ENCODE measurements around the gene FBF1. TPM values are rescaled to one million over a fixed set of nuclear protein-coding genes. Genes with fewer than 3 reads are reported as not detected.

Gene FBF1
- total RNA-seq, 1 experiment from 2014 or later = 22.8 TPM

DNA sequence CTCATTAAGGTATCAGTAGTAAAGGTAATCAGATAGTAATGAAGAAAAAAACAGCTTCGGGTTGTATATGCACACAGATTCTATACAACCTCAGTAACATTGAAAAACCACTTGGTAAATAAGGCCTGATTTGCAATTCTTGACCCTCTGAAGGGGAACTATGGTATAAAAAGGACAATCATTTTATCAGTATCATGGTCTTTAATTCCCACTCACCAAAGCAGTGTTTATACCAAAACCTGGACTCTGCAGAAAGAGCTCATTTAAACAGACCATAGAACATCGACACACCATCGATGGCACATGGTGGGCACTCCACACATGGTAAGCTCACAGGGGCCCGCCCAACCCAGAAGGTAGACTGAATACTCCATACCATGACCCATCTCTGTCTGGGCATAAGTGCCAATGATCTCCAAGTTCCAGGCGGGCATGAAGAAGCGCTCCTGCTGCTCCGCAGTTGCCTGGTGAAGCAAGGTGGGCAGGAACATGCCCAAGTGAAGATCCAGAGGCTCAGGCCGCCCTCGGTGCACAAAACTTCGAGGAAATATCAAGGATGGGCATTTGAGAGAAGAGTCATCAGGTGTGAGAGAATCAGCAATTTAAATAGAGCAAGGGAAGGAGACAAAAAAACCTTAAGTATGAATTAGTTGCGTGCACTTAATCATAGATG lies 19.1 kb upstream of the FBF1 start:
- H3K27me3 ChIP-seq (ENCODE audit: insufficient read depth, low read length) = no peaks in the 10 kb centered on the region
- H3K9me2 ChIP-seq (ENCODE audit: insufficient read depth) = no peaks in the 10 kb centered on the region
- ATAC-seq (no peak), DNase-seq (ENCODE audit: low read depth, low spot score) (no peak)
- no peaks in the 10 kb centered on the region for H3K79me2 ChIP-seq (ENCODE audit: insufficient read depth, low read length)
- ChIA-PET POLR2A (interaction anchor here (1.1 kb wide), 1 partner anchor 18 kb away, joined by 8 read pairs; the partner anchor contains the start of genes ACOX1 and TEN1), RAD21 (ENCODE audit: low non-redundant PET in 1 of 2, low total read pairs in 2 of 2, uncharacterized antibody in 2 of 2, unreplicated experiment in 2 of 2) (no interaction called here), CTCF (no interaction called here)
- no peak overlapping the region for H3K4me3 ChIP-seq (replicated peaks in 1 of 2; ENCODE audit: low read depth in 1 of 2, low read length in 2 of 2)
- H3K9ac ChIP-seq (ENCODE audit: low read length) = no peak overlapping the region
- H3K36me3 ChIP-seq (ENCODE audit: control insufficient read depth in 1 of 2, insufficient read depth in 2 of 2, low read length in 2 of 2) = peaks cover 10 to 13% of the 10 kb centered on the region in 2 experiments; a peak in 3 of 4 replicates
- no TSS peak for BruUV-seq (replicated peaks)
- intact Hi-C loops (cut with micrococcal nuclease) = no loop called here
- no peak overlapping the region for H3K27ac ChIP-seq (ENCODE audit: low read depth, low read length)
- no peak overlapping the region for H3K4me2 ChIP-seq (ENCODE audit: low read length)
- no peak overlapping the region for H2AFZ ChIP-seq (ENCODE audit: low read depth, low read length, poor library complexity, severe bottlenecking)
- H3K4me1 ChIP-seq (ENCODE audit: control insufficient read depth in 1 of 2, insufficient read depth in 2 of 2, low read length in 2 of 2) = no peaks in the 10 kb centered on the region
- TF ChIP-seq, protein P1, sequence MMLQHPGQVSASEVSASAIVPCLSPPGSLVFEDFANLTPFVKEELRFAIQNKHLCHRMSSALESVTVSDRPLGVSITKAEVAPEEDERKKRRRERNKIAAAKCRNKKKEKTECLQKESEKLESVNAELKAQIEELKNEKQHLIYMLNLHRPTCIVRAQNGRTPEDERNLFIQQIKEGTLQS (IDR thresholded peaks at IDR 0.05) = no peak
- TF ChIP-seq CBX3 (IDR thresholded peaks at IDR 0.05; ENCODE audit: low read depth) = no peak
- TF ChIP-seq ZNF274 (IDR thresholded peaks at IDR 0.05; ENCODE audit: low read depth, low read length) = no peak
- no peaks in the 10 kb centered on the region for H3K9me3 ChIP-seq (ENCODE audit: control insufficient read depth in 1 of 2, insufficient read depth in 1 of 2, low read depth in 1 of 2, low read length in 2 of 2)
- H4K20me1 ChIP-seq (ENCODE audit: insufficient read depth) = no peaks in the 10 kb centered on the region

DNA sequence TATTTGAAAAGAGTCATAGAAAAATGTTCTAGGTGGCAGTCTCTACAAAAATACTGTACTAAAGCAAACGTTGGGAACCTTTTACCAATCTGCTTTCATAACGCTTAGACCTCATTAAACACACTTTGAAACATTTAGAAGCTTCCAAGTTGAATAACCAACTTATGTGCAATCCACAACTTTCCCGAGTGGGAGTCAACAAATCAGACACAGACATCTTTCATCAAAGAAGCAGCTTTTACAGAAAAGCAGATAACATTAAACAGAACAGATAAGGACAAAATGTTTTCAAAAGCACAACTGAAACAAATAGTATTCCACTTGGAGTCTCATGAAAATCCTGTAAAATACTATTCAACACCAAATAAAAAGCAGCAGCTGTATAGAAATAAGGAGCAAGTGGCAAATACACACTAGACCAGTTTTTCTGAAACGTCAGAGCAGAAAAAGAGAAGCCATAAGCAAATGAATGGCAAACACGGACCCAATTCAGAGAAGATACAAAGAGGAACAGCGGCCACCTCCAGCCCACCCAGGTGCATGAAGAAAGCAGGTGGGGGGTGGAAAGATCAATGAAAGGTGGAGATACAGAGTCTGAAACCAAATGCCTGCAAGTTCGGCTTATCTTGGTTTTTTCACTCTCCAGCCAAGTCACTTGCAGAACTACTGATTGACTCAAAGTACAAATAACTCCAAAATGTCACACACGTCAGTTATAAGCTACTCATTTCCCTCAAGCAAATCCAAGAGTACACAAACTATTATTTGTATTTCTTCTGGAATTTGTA lies 18.4 kb upstream of the FBF1 start:
- intact Hi-C loops (cut with micrococcal nuclease) = no loop called here
- H3K9ac ChIP-seq (ENCODE audit: low read length) = no peak overlapping the region
- H3K36me3 ChIP-seq (ENCODE audit: control insufficient read depth in 1 of 2, insufficient read depth in 2 of 2, low read length in 2 of 2) = peaks cover 10 to 13% of the 10 kb centered on the region in 2 experiments; a peak in 3 of 4 replicates
- no peaks in the 10 kb centered on the region for H3K9me2 ChIP-seq (ENCODE audit: insufficient read depth)
- no peaks in the 10 kb centered on the region for H4K20me1 ChIP-seq (ENCODE audit: insufficient read depth)
- no TSS peak for BruUV-seq (replicated peaks)
- no peak overlapping the region for H3K27ac ChIP-seq (ENCODE audit: low read depth, low read length)
- ATAC-seq = no peak
- no peak overlapping the region for H3K4me3 ChIP-seq (replicated peaks in 1 of 2; ENCODE audit: low read depth in 1 of 2, low read length in 2 of 2)
- ChIA-PET RAD21 (ENCODE audit: low non-redundant PET in 1 of 2, low total read pairs in 2 of 2, uncharacterized antibody in 2 of 2, unreplicated experiment in 2 of 2) (no interaction called here), CTCF (no interaction called here), POLR2A (interaction anchor here (1.1 kb wide), 1 partner anchor 19 kb away, joined by 8 read pairs; the partner anchor contains the start of genes ACOX1 and TEN1)
- H3K27me3 ChIP-seq (ENCODE audit: insufficient read depth, low read length) = no peaks in the 10 kb centered on the region
- no peaks in the 10 kb centered on the region for H3K9me3 ChIP-seq (ENCODE audit: control insufficient read depth in 1 of 2, insufficient read depth in 1 of 2, low read depth in 1 of 2, low read length in 2 of 2)
- DNase-seq (ENCODE audit: low read depth, low spot score) = no peak
- H3K79me2 ChIP-seq (ENCODE audit: insufficient read depth, low read length) = no peaks in the 10 kb centered on the region
- no peaks in the 10 kb centered on the region for H3K4me1 ChIP-seq (ENCODE audit: control insufficient read depth in 1 of 2, insufficient read depth in 2 of 2, low read length in 2 of 2)
- H3K4me2 ChIP-seq (ENCODE audit: low read length) = no peak overlapping the region
- H2AFZ ChIP-seq (ENCODE audit: low read depth, low read length, poor library complexity, severe bottlenecking) = no peak overlapping the region
- TF ChIP-seq, protein P2, sequence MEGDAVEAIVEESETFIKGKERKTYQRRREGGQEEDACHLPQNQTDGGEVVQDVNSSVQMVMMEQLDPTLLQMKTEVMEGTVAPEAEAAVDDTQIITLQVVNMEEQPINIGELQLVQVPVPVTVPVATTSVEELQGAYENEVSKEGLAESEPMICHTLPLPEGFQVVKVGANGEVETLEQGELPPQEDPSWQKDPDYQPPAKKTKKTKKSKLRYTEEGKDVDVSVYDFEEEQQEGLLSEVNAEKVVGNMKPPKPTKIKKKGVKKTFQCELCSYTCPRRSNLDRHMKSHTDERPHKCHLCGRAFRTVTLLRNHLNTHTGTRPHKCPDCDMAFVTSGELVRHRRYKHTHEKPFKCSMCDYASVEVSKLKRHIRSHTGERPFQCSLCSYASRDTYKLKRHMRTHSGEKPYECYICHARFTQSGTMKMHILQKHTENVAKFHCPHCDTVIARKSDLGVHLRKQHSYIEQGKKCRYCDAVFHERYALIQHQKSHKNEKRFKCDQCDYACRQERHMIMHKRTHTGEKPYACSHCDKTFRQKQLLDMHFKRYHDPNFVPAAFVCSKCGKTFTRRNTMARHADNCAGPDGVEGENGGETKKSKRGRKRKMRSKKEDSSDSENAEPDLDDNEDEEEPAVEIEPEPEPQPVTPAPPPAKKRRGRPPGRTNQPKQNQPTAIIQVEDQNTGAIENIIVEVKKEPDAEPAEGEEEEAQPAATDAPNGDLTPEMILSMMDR (IDR thresholded peaks at IDR 0.05 in 2 of 3, conservative IDR thresholded peaks at IDR 0.05 in 1 of 3; ENCODE audit: borderline replicate concordance in 1 of 3, insufficient read depth in 1 of 3, low read depth in 2 of 3, low read length in 2 of 3) = no peak
- TF ChIP-seq RAD21 (IDR thresholded peaks at IDR 0.05; ENCODE audit: low read depth) (no peak), EGR1 (IDR thresholded peaks at IDR 0.05; ENCODE audit: low read depth) (no peak), CEBPB (IDR thresholded peaks at IDR 0.05; ENCODE audit: low read depth) (no peak), EZH2phosphoT487 (IDR thresholded peaks at IDR 0.05; ENCODE audit: borderline replicate concordance) (no peak), FOSL1 (IDR thresholded peaks at IDR 0.05; ENCODE audit: low read depth) (no peak), ZNF274 (IDR thresholded peaks at IDR 0.05; ENCODE audit: low read depth, low read length) (no peak), SIN3A (IDR thresholded peaks at IDR 0.05; ENCODE audit: low read depth) (no peak), SRF (IDR thresholded peaks at IDR 0.05; ENCODE audit: low read depth) (no peak), REST (IDR thresholded peaks at IDR 0.05; ENCODE audit: low read depth) (no peak)
- TF ChIP-seq, protein P3, sequence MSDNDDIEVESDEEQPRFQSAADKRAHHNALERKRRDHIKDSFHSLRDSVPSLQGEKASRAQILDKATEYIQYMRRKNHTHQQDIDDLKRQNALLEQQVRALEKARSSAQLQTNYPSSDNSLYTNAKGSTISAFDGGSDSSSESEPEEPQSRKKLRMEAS (IDR thresholded peaks at IDR 0.05) = no peak

Measured in HCT116 (cell line).